Prostate gland (tissue), 2 donors: ENCODE measurements around the gene PCSK6. TPM values are rescaled to one million over a fixed set of nuclear protein-coding genes. Genes with fewer than 3 reads are reported as not detected.

Source experiments
- DNase-seq: peaks from one replicate; pipeline ENCODE4 v3.0.0-alpha.2; 2019; ENCODE audit warnings: low spot score
- H3K27ac ChIP-seq, 2 donors: fragments of 200-600 bp; sonication (generic); 2 replicates each; pipeline ENCODE4 v1.5.1; 2017 to 2019
- H3K27me3 ChIP-seq: fragments of 200-600 bp; sonication (generic); replicated peaks from 2 replicates; pipeline ENCODE4 v1.5.1; 2019; ENCODE audit not compliant: insufficient read depth
- H3K36me3 ChIP-seq, 2 donors: fragments of 200-600 bp; sonication (generic); 1 replicate in 1 of 2; 2 replicates in 1 of 2; pipeline versions ENCODE4 v1.5.1 to v1.8.1; 2017 to 2019
- H3K4me1 ChIP-seq: fragments of 200-600 bp; sonication (generic); replicated peaks from 2 replicates; pipeline ENCODE4 v1.5.1; 2019
- H3K4me3 ChIP-seq, 2 donors: fragments of 200-600 bp; sonication (generic); 2 replicates each; pipeline ENCODE4 v1.5.1; 2017 to 2019
- H3K9me3 ChIP-seq: fragments of 200-600 bp; sonication (generic); 2 replicates; pipeline ENCODE4 v1.5.1; 2017
- POLR2A ChIP-seq: fragments of 450-650 bp; IDR thresholded peaks from one replicate; pipeline ENCODE4 v1.6.1; 2016; ENCODE audit warnings: antibody characterized with exemption, mild to moderate bottlenecking
- POLR2AphosphoS5 ChIP-seq: sonication (generic); formaldehyde crosslinking; IDR thresholded peaks from one replicate; pipeline ENCODE4 v1.6.1; 2017; ENCODE audit warnings: antibody characterized with exemption
- WGBS: methylation state at CpG from one replicate; pipeline ENCODE4 v1.1.5; 2018; 5-methylcytosine and 5-hydroxymethylcytosine counted together
- intact Hi-C: fragments of 100-400 bp; cut with DNase I; formaldehyde crosslinking; loops from one replicate; pipeline ENCODE4 v1.14.2; 2022
- total RNA-seq, 2 donors: library from RNA; depleted of rRNA; stranded (reverse); fragments of >200 nt; gene quantifications; one replicate each; pipeline ENCODE4 v1.1.0, GENCODE V29; 2016
- TF ChIP-seq, protein P1 (sequence below), 4 experiments: fragments of 200-600 bp in 2 of 4; fragments of 450-650 bp in 2 of 4; sonication (generic) in 2 of 4; IDR thresholded peaks; 1 replicate in 3 of 4; 2 replicates in 1 of 4; pipeline ENCODE4 v1.5.1; 2016 to 2019; ENCODE audit warnings: antibody characterized with exemption in 4 of 4, mild to moderate bottlenecking in 2 of 4, moderate library complexity in 2 of 4

The PCSK6 gene
- total RNA-seq, 2 donors from 2014 or later: 4.4 to 84.1 TPM

DNA sequence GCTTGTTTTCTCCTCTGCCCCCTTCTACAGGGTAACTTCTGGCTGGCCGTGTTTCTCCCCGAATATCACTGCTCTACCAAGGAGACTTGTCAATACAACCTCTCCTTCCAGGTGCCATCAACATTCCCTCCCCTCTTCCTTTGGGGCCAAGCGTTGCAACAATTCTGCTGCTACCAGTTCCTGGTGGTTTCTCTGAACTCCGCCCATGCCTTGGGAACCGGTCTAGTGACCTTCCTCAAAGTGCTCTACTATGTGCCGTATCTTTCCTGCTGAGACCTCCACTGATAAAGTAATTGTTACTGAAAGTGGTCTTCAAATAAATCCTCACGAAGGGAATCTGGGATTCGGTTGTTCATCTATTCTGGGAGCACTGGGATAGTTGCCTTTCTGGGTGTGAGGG, 26.2 kb downstream of the PCSK6 start:
- 64% methylated on average over 8 of the region's 8 CpGs for WGBS
- no peak overlapping the region for H3K4me3 ChIP-seq
- H3K36me3 ChIP-seq: no peaks in the 10 kb centered on the region
- no peaks in the 10 kb centered on the region for H3K9me3 ChIP-seq
- no peaks in the 10 kb centered on the region for H3K27me3 ChIP-seq
- no peak for DNase-seq
- no peaks in the 10 kb centered on the region for H3K4me1 ChIP-seq
- H3K27ac ChIP-seq: no peak overlapping the region
- no peak for TF ChIP-seq POLR2A
- TF ChIP-seq, protein P1, sequence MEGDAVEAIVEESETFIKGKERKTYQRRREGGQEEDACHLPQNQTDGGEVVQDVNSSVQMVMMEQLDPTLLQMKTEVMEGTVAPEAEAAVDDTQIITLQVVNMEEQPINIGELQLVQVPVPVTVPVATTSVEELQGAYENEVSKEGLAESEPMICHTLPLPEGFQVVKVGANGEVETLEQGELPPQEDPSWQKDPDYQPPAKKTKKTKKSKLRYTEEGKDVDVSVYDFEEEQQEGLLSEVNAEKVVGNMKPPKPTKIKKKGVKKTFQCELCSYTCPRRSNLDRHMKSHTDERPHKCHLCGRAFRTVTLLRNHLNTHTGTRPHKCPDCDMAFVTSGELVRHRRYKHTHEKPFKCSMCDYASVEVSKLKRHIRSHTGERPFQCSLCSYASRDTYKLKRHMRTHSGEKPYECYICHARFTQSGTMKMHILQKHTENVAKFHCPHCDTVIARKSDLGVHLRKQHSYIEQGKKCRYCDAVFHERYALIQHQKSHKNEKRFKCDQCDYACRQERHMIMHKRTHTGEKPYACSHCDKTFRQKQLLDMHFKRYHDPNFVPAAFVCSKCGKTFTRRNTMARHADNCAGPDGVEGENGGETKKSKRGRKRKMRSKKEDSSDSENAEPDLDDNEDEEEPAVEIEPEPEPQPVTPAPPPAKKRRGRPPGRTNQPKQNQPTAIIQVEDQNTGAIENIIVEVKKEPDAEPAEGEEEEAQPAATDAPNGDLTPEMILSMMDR (IDR thresholded peaks at IDR 0.05): no peak
- TF ChIP-seq POLR2AphosphoS5: no peak
- intact Hi-C loops: no loop called here

DNA sequence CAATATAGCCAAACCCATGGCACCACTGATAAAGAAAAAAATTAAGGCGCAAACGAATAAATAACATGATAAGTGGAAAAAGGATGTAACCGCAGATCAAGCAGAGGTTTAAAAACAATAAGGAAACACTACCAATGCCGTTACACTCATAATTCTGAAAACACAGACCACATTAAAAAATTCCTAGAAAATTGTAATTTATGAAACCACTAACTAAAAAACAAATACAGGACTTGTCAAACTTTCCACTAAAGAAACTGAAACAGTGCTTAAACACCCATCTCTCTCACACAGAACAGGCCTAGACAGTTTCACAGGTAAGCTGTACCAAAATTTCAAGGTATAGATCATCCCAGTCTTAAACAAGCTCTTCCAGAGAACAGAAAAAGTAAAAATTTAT, 28.4 kb downstream of the PCSK6 start:
- Histone ChIP-seq H3K36me3 (no peaks in the 10 kb centered on the region), H3K4me1 (no peaks in the 10 kb centered on the region), H3K9me3 (no peaks in the 10 kb centered on the region), H3K27me3 (no peaks in the 10 kb centered on the region), H3K27ac (no peak overlapping the region), H3K4me3 (no peak overlapping the region)
- WGBS: 86% methylated on average over 4 of the region's 4 CpGs
- intact Hi-C loops: no loop called here
- DNase-seq: no peak
- TF ChIP-seq POLR2AphosphoS5: no peak
- no peak for TF ChIP-seq POLR2A
- TF ChIP-seq, protein P1 (IDR thresholded peaks at IDR 0.05): no peak

DNA sequence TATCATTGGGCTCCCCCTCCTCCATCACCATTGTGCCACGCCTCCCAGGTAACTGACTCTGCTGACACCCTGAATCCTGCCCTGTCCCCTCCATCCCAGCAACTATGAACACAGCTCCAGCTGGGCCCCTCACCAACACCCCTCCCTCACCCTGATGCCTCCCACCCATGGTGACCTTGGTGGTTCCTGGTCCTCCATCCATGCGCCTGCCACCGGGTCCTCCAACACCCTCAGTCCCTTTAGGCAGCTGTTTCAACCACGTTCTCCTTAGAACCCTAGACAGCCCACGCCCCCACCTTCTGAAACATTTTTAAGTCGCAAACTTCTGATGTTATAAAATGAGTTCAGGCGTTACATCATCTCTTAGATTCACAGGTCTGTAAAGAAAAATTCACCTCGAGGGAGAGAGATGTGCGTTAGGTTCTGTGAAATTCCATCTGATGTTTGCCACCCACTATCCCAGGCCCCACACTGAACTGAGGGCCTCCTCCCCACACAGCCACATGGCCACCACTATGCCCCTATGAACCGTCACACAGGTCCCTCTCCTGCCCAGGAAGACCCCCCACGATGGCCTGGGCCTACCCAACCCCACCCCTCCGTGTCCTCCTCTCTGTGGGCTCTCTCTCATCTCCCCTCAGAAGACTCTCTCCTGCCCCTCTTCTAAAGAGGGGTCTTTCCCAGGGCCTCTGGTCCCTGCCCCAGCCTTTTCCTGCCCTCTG, 29.8 kb downstream of the PCSK6 start:
- H3K9me3 ChIP-seq: no peaks in the 10 kb centered on the region
- 91% methylated on average over 12 of the region's 12 CpGs for WGBS
- H3K4me1 ChIP-seq: no peaks in the 10 kb centered on the region
- no peak overlapping the region for H3K27ac ChIP-seq
- no peaks in the 10 kb centered on the region for H3K27me3 ChIP-seq
- DNase-seq: no peak
- TF ChIP-seq POLR2A: no peak
- TF ChIP-seq, protein P1 (IDR thresholded peaks at IDR 0.05): no peak
- no peak for TF ChIP-seq POLR2AphosphoS5
- intact Hi-C loops: no loop called here
- no peak overlapping the region for H3K4me3 ChIP-seq
- no peaks in the 10 kb centered on the region for H3K36me3 ChIP-seq

DNA sequence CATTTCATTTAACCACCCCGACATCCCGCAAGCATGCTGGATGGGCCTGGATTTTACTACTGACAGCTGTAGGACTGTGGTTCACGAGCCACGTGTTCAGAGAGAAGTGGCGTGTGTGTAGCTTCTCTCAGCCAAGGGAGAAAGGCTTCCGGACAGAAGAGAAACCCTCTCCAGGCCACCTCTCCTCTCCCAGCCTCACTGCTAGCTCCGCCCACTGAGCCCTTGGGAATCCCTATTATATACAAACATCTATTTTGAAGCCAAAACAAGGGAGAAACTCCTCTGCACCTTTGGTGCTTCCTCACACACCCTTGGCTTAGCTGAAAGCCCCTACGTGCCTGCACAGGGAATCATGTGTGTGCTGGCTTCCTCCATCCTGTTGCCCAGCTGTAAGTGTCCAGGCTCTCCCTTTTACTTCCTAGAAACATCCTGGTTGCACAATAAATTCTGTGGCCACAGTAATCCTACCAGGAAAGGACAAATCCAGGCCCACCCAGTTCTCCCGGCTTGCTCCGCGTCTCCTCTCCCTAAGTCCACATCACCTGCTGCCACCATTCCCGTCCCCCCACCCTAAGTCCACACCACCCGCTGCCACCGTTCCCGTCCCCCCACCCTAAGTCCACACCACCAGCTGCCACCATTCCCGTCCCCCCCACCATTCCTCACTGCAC, 30.5 kb downstream of the PCSK6 start:
- intact Hi-C loops: no loop called here
- Histone ChIP-seq H3K36me3 (no peaks in the 10 kb centered on the region), H3K9me3 (no peaks in the 10 kb centered on the region), H3K27me3 (no peaks in the 10 kb centered on the region), H3K4me3 (no peak overlapping the region), H3K27ac (no peak overlapping the region), H3K4me1 (no peaks in the 10 kb centered on the region)
- 63% methylated on average over 16 of the region's 16 CpGs for WGBS
- no peak for DNase-seq
- TF ChIP-seq, protein P1 (IDR thresholded peaks at IDR 0.05): no peak
- TF ChIP-seq POLR2AphosphoS5: no peak
- TF ChIP-seq POLR2A: no peak
